HEK293 (cell line): ENCODE results near the gene ECI1.

Source experiments
- AEBP2 ChIP-seq: fragments of 450-650 bp; formaldehyde crosslinking; IDR thresholded peaks from 2 replicates; pipeline ENCODE4 v1.5.1; 2016; ENCODE audit warnings: missing biosample characterization, missing genetic modification characterization, borderline replicate concordance
- BCL11B ChIP-seq: fragments of 450-650 bp; formaldehyde crosslinking; IDR thresholded peaks from 2 replicates; pipeline ENCODE4 v1.5.1; 2016; ENCODE audit warnings: low read depth, missing biosample characterization, missing genetic modification characterization
- GLI2 ChIP-seq: fragments of 450-650 bp; formaldehyde crosslinking; IDR thresholded peaks from 2 replicates; pipeline ENCODE4; 2017; ENCODE audit warnings: missing biosample characterization, missing genetic modification characterization, low read depth, borderline replicate concordance
- GLI4 ChIP-seq: fragments of 450-650 bp; formaldehyde crosslinking; IDR thresholded peaks from 2 replicates; pipeline ENCODE4 v1.5.1; 2016; ENCODE audit warnings: missing biosample characterization, missing genetic modification characterization
- OVOL3 ChIP-seq: fragments of 450-650 bp; formaldehyde crosslinking; IDR thresholded peaks from 2 replicates; pipeline ENCODE4 v1.5.1; 2016; ENCODE audit warnings: missing biosample characterization, missing genetic modification characterization
- PRDM1 ChIP-seq: fragments of 450-650 bp; formaldehyde crosslinking; IDR thresholded peaks from 2 replicates; pipeline ENCODE4; 2016; ENCODE audit warnings: missing biosample characterization, missing genetic modification characterization
- REPIN1 ChIP-seq: fragments of 450-650 bp; formaldehyde crosslinking; IDR thresholded peaks from 2 replicates; pipeline ENCODE4 v1.5.1; 2017; ENCODE audit warnings: missing biosample characterization, missing genetic modification characterization, low read depth
- SP2 ChIP-seq: fragments of 450-650 bp; formaldehyde crosslinking; IDR thresholded peaks from 2 replicates; pipeline ENCODE4 v1.5.1; 2016; ENCODE audit warnings: missing biosample characterization, missing genetic modification characterization
- TSHZ1 ChIP-seq: fragments of 450-650 bp; formaldehyde crosslinking; IDR thresholded peaks from 2 replicates; pipeline ENCODE4 v1.5.1; 2016; ENCODE audit warnings: missing biosample characterization, missing genetic modification characterization, borderline replicate concordance
- ZBTB17 ChIP-seq: fragments of 450-650 bp; formaldehyde crosslinking; IDR thresholded peaks from 2 replicates; pipeline ENCODE4 v1.5.1; 2016; ENCODE audit warnings: missing biosample characterization, missing genetic modification characterization
- ZBTB20 ChIP-seq: fragments of 450-650 bp; formaldehyde crosslinking; IDR thresholded peaks from 2 replicates; pipeline ENCODE4 v1.5.1; 2016; ENCODE audit warnings: missing biosample characterization, missing genetic modification characterization
- ZBTB7A ChIP-seq: fragments of 450-650 bp; formaldehyde crosslinking; IDR thresholded peaks from 2 replicates; pipeline ENCODE4 v1.5.1; 2016; ENCODE audit warnings: low read depth, missing biosample characterization, missing genetic modification characterization
- ZBTB8A ChIP-seq: fragments of 450-650 bp; formaldehyde crosslinking; IDR thresholded peaks from 2 replicates; pipeline ENCODE4 v1.5.1; 2016; ENCODE audit warnings: missing biosample characterization, missing genetic modification characterization
- ZFP3 ChIP-seq: fragments of 450-650 bp; formaldehyde crosslinking; IDR thresholded peaks from 2 replicates; pipeline ENCODE4 v1.5.1; 2016; ENCODE audit warnings: low read depth, missing biosample characterization, missing genetic modification characterization
- ZNF114 ChIP-seq: fragments of 450-650 bp; formaldehyde crosslinking; IDR thresholded peaks from 2 replicates; pipeline ENCODE4 v1.5.0; 2017; ENCODE audit warnings: missing biosample characterization, missing genetic modification characterization
- ZNF133 ChIP-seq: fragments of 450-650 bp; formaldehyde crosslinking; IDR thresholded peaks from 2 replicates; pipeline ENCODE4 v1.5.1; 2016; ENCODE audit warnings: missing biosample characterization, missing genetic modification characterization
- ZNF157 ChIP-seq: fragments of 450-650 bp; formaldehyde crosslinking; IDR thresholded peaks from 2 replicates; pipeline ENCODE4 v1.5.1; 2016; ENCODE audit warnings: missing biosample characterization, missing genetic modification characterization
- ZNF302 ChIP-seq: fragments of 450-650 bp; formaldehyde crosslinking; IDR thresholded peaks from 2 replicates; pipeline ENCODE4 v1.5.1; 2016; ENCODE audit warnings: missing biosample characterization, missing genetic modification characterization, low read depth
- ZNF366 ChIP-seq: fragments of 450-650 bp; formaldehyde crosslinking; conservative IDR thresholded peaks from 2 replicates; pipeline ENCODE4 v1.5.1; 2016; ENCODE audit warnings: missing biosample characterization, missing genetic modification characterization
- ZNF391 ChIP-seq: fragments of 450-650 bp; formaldehyde crosslinking; IDR thresholded peaks from 2 replicates; pipeline ENCODE4 v1.5.1; 2016; ENCODE audit warnings: low read depth, missing biosample characterization, missing genetic modification characterization, borderline replicate concordance
- ZNF433 ChIP-seq: fragments of 450-650 bp; formaldehyde crosslinking; IDR thresholded peaks from 2 replicates; pipeline ENCODE4 v1.5.1; 2016; ENCODE audit warnings: missing biosample characterization, missing genetic modification characterization, low read depth
- ZNF473 ChIP-seq: fragments of 450-650 bp; formaldehyde crosslinking; IDR thresholded peaks from 2 replicates; pipeline ENCODE4 v1.5.1; 2017; ENCODE audit warnings: missing biosample characterization, missing genetic modification characterization
- ZNF501 ChIP-seq: fragments of 450-650 bp; formaldehyde crosslinking; IDR thresholded peaks from 2 replicates; pipeline ENCODE4 v1.5.1; 2016; ENCODE audit warnings: missing biosample characterization, missing genetic modification characterization
- ZNF529 ChIP-seq: fragments of 450-650 bp; formaldehyde crosslinking; IDR thresholded peaks from 2 replicates; pipeline ENCODE4 v1.5.1; 2017; ENCODE audit warnings: missing genetic modification characterization, missing biosample characterization; ENCODE audit not compliant: insufficient replicate concordance
- ZNF555 ChIP-seq: fragments of 450-650 bp; formaldehyde crosslinking; conservative IDR thresholded peaks from 2 replicates; pipeline ENCODE4 v1.5.1; 2017; ENCODE audit warnings: missing biosample characterization, mild to moderate bottlenecking, missing genetic modification characterization, inconsistent platforms
- ZNF558 ChIP-seq: fragments of 450-650 bp; formaldehyde crosslinking; IDR thresholded peaks from 2 replicates; pipeline ENCODE4 v1.5.1; 2016; ENCODE audit warnings: missing biosample characterization, missing genetic modification characterization
- ZNF610 ChIP-seq: fragments of 450-650 bp; formaldehyde crosslinking; IDR thresholded peaks from 2 replicates; pipeline ENCODE4 v1.5.1; 2016; ENCODE audit warnings: missing biosample characterization, missing genetic modification characterization, borderline replicate concordance
- ZNF670 ChIP-seq: fragments of 450-650 bp; formaldehyde crosslinking; IDR thresholded peaks from 2 replicates; pipeline ENCODE4 v1.5.1; 2016; ENCODE audit warnings: missing biosample characterization, missing genetic modification characterization, low read depth
- ZNF707 ChIP-seq: fragments of 450-650 bp; formaldehyde crosslinking; IDR thresholded peaks from 2 replicates; pipeline ENCODE4 v1.5.1; 2016; ENCODE audit warnings: missing biosample characterization, missing genetic modification characterization
- ZNF830 ChIP-seq: fragments of 450-650 bp; IDR thresholded peaks from 2 replicates; pipeline ENCODE4 v1.5.0; 2018; ENCODE audit warnings: missing biosample characterization, missing genetic modification characterization, low read depth, mild to moderate bottlenecking, moderate library complexity
- TF ChIP-seq, protein P1 (sequence below): fragments of 450-650 bp; formaldehyde crosslinking; IDR thresholded peaks from 2 replicates; pipeline ENCODE4 v1.5.1; 2016; ENCODE audit warnings: missing biosample characterization, missing genetic modification characterization
- TF ChIP-seq, protein P2 (sequence below): fragments of 450-650 bp; formaldehyde crosslinking; IDR thresholded peaks from 2 replicates; pipeline ENCODE4 v1.5.1; 2016; ENCODE audit warnings: missing biosample characterization, missing genetic modification characterization
- TF ChIP-seq, protein P3 (sequence below): fragments of 450-650 bp; formaldehyde crosslinking; IDR thresholded peaks from 2 replicates; pipeline ENCODE4 v1.5.1; 2016; ENCODE audit warnings: missing biosample characterization, missing genetic modification characterization

Gene ECI1

DNA sequence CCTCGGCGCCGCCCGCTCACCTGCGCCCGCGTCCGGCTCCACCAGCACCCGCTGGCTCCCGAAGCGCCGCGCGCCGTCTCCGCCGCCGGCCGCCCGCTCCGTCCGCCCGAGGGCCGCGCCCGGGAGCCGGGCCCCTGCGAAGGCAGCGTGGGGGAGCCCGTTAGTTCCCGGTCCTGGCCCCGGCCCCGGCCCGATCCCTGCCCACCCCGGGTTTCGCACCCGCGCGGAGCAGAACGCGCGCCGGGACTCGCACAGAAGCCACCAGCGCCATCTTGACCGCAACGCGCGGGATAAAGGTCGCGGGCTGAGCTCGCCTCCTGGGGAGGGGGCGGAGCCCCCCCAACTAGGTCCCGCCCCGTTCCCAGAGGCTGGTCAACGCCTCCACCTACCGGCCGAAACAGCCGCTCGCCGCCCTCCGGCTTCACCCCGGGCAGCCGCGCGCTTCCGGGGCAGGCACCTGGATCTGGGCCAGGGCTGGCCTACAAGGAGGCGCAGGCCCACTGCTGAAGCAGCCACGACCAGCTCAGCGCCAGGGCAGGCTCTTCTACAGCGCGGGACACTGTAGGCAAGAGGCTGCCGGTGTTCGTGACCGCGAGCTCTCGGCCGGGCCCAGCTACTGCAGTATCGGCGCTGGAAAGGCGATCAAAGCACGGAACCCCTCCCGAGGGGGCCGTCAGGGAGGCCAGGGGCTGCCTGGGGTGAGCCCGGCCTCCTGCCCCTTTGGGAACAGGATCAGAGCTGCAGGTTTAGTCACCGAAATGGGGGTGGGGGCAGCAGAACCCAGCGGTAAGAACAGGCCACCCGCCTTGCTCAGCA, at the start of gene ECI1 (continued):
- peak; percentile 91 for TF ChIP-seq ZBTB17
- no peak for TF ChIP-seq ZFP3 (tag by site-specific recombination)
- no peak for TF ChIP-seq AEBP2 (tag by site-specific recombination)
- TF ChIP-seq, protein P1, sequence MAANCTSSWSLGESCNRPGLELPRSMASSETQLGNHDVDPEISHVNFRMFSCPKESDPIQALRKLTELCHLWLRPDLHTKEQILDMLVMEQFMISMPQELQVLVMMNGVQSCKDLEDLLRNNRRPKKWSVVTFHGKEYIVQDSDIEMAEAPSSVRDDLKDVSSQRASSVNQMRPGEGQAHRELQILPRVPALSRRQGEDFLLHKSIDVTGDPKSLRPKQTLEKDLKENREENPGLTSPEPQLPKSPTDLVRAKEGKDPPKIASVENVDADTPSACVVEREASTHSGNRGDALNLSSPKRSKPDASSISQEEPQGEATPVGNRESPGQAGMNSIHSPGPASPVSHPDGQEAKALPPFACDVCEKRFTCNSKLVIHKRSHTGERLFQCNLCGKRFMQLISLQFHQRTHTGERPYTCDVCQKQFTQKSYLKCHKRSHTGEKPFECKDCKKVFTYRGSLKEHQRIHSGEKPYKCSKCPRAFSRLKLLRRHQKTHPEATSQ (tag by site-specific recombination): no peak; the same call in 1 of the 2 replicates
- TF ChIP-seq ZNF558 (tag by site-specific recombination): no peak
- no peak for TF ChIP-seq GLI4 (tag by site-specific recombination)
- TF ChIP-seq ZNF529 (tag by site-specific recombination): no peak
- peak; percentile 88 for TF ChIP-seq ZBTB7A (tag by site-specific recombination)
- no peak for TF ChIP-seq ZNF114 (tag by site-specific recombination)
- no peak for TF ChIP-seq PRDM1 (tag by site-specific recombination)
- TF ChIP-seq ZNF670 (tag by site-specific recombination): no peak
- TF ChIP-seq ZNF157 (tag by site-specific recombination): no peak
- peak; percentile 97 for TF ChIP-seq ZBTB8A (tag by site-specific recombination)
- no peak for TF ChIP-seq ZNF830
- TF ChIP-seq GLI2 (tag by site-specific recombination): no peak
- no peak for TF ChIP-seq ZNF133 (tag by site-specific recombination)
- no peak for TF ChIP-seq OVOL3 (tag by site-specific recombination)
- TF ChIP-seq TSHZ1: no peak
- TF ChIP-seq, protein P2, sequence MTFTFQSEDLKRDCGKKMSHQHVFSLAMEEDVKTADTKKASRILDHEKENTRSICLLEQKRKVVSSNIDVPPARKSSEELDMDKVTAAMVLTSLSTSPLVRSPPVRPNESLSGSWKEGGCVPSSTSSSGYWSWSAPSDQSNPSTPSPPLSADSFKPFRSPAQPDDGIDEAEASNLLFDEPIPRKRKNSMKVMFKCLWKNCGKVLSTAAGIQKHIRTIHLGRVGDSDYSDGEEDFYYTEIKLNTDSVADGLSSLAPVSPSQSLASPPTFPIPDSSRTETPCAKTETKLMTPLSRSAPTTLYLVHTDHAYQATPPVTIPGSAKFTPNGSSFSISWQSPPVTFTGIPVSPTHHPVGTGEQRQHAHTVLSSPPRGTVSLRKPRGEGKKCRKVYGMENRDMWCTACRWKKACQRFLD (tag by site-specific recombination): no peak
- TF ChIP-seq ZNF433 (tag by site-specific recombination): no peak
- TF ChIP-seq ZNF473 (tag by site-specific recombination): no peak
- TF ChIP-seq ZNF302: no peak
- peak; percentile 84; the same call in 1 of the 2 replicates for TF ChIP-seq ZNF391
- TF ChIP-seq ZNF707 (tag by site-specific recombination): no peak
- peak; percentile 98 for TF ChIP-seq SP2 (tag by site-specific recombination)
- TF ChIP-seq ZNF366 (tag by site-specific recombination): no peak
- peak; percentile 73 for TF ChIP-seq ZNF501 (tag by site-specific recombination)
- peak; percentile 87; the same call in 1 of the 2 replicates for TF ChIP-seq BCL11B (tag by site-specific recombination)
- TF ChIP-seq ZBTB20 (tag by site-specific recombination): peak; percentile 94
- TF ChIP-seq ZNF555: no peak
- TF ChIP-seq, protein P3, sequence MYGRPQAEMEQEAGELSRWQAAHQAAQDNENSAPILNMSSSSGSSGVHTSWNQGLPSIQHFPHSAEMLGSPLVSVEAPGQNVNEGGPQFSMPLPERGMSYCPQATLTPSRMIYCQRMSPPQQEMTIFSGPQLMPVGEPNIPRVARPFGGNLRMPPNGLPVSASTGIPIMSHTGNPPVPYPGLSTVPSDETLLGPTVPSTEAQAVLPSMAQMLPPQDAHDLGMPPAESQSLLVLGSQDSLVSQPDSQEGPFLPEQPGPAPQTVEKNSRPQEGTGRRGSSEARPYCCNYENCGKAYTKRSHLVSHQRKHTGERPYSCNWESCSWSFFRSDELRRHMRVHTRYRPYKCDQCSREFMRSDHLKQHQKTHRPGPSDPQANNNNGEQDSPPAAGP (tag by site-specific recombination): peak; percentile 92
- peak; percentile 91; the same call in 1 of the 2 replicates for TF ChIP-seq ZNF610 (tag by site-specific recombination)
- no peak for TF ChIP-seq REPIN1 (tag by site-specific recombination)
